Measurements from ENCODE around the gene FALEC.

- TF ChIP-seq POLR2AphosphoS5 (IDR thresholded peaks at IDR 0.05; ENCODE audit: low read depth, low read length) (no peak), SIN3A (IDR thresholded peaks at IDR 0.05; ENCODE audit: borderline replicate concordance, insufficient read depth, low read length) (no peak)
Observed at GRCh38 chr1:150466964-150467363, 48.6 kb upstream of the FALEC start.

All from PFSK-1 (cell line).